K562 (cell line): ENCODE results near the gene NECTIN2. TPM values are rescaled to one million over a fixed set of nuclear protein-coding genes. Genes with fewer than 3 reads are reported as not detected.
A peak's percentile ranks its signal among the peaks of the same experiment; 100 is the strongest.

ENCODE experiments used
- GABPB1 ChIP-seq: sonication (generic); formaldehyde crosslinking; IDR thresholded peaks from 2 replicates; pipeline ENCODE4 v1.8.0; 2022; ENCODE audit warnings: mild to moderate bottlenecking, missing genetic modification reagents
- HDGF ChIP-seq: fragments of 450-650 bp; IDR thresholded peaks from 2 replicates; pipeline ENCODE4 v1.6.1; 2016
- MAX ChIP-seq: sonication (generic); formaldehyde crosslinking; IDR thresholded peaks from 2 replicates; pipeline ENCODE4 v1.9.0; 2022; ENCODE audit warnings: mild to moderate bottlenecking, missing genetic modification reagents
- PATZ1 ChIP-seq: fragments of 250-450 bp; sonication (Bioruptor Pico); IDR thresholded peaks from 2 replicates; pipeline ENCODE4 v1.5.0; 2020; ENCODE audit warnings: mild to moderate bottlenecking, borderline replicate concordance
- PHF20 ChIP-seq: fragments of 450-650 bp; IDR thresholded peaks from 2 replicates; pipeline ENCODE4 v1.6.1; 2018; ENCODE audit not compliant: partially characterized antibody
- POLR2B ChIP-seq: fragments of 450-650 bp; IDR thresholded peaks from 2 replicates; pipeline ENCODE4 v1.6.1; 2018; ENCODE audit warnings: low read depth; ENCODE audit not compliant: partially characterized antibody
- POLR3G ChIP-seq: IDR thresholded peaks from 2 replicates; pipeline ENCODE4 v1.6.1; 2011; ENCODE audit not compliant: insufficient read length, insufficient replicate concordance; ENCODE audit errors: extremely low read depth
- SAFB ChIP-seq: fragments of 200-400 bp; formaldehyde crosslinking; IDR thresholded peaks from 2 replicates; pipeline ENCODE4 v1.6.1; 2017; ENCODE audit warnings: low read depth, low read length, borderline replicate concordance
- SRSF9 ChIP-seq: fragments of 200-400 bp; formaldehyde crosslinking; IDR thresholded peaks from 2 replicates; pipeline ENCODE4 v1.6.1; 2017; ENCODE audit warnings: low read depth, low read length, borderline replicate concordance
- TOE1 ChIP-seq, 2 experiments: fragments of 450-650 bp in 1 of 2; sonication (generic) in 1 of 2; formaldehyde crosslinking in 1 of 2; IDR thresholded peaks; 2 replicates each; pipeline versions ENCODE4 v1.7.1 to v1.8.0; 2016 to 2022; ENCODE audit warnings: borderline replicate concordance in 2 of 2, mild to moderate bottlenecking in 2 of 2, antibody characterized with exemption in 1 of 2, inconsistent platforms in 1 of 2, low read depth in 1 of 2, missing genetic modification reagents in 1 of 2, moderate library complexity in 1 of 2
- ZKSCAN1 ChIP-seq: fragments of 150-350 bp; IDR thresholded peaks from 2 replicates; pipeline ENCODE4 v1.6.1; 2016; ENCODE audit warnings: low read depth, low read length
- ZNF354B ChIP-seq: fragments of 250-450 bp; sonication (Bioruptor Pico); IDR thresholded peaks from 2 replicates; pipeline ENCODE4 v1.4.0; 2020
- ZNF444 ChIP-seq: fragments of 250-450 bp; sonication (Bioruptor Pico); IDR thresholded peaks from 2 replicates; pipeline ENCODE4 v1.4.0; 2020; ENCODE audit warnings: mild to moderate bottlenecking, moderate library complexity
- ZNF511 ChIP-seq: sonication (generic); formaldehyde crosslinking; IDR thresholded peaks from 2 replicates; pipeline ENCODE4 v1.8.0; 2022; ENCODE audit warnings: mild to moderate bottlenecking, missing genetic modification reagents
- ZNF609 ChIP-seq: sonication (generic); formaldehyde crosslinking; IDR thresholded peaks from 2 replicates; pipeline ENCODE4 v1.8.1; 2023; ENCODE audit warnings: missing genetic modification reagents, mild to moderate bottlenecking, borderline replicate concordance
- polyA plus RNA-seq, 8 experiments: library from polyadenylated mRNA; depleted of rRNA in 4 of 8; stranded (reverse) in 5 of 8; unstranded in 3 of 8; fragments of >200 nt; fragmentation: Nextera tagmentation in 2 of 8; fragmentation: Illumina TruSeq in 1 of 8; extraction: Ambion mirVana in 2 of 8; extraction: Trizol in 1 of 8; gene quantifications; 2 replicates each; pipeline versions ENCODE4 v1.2.1 to v1.2.3, GENCODE V29; 2011 to 2014; ENCODE audit warnings: inconsistent platforms in 1 of 8, missing spikeins in 1 of 8
- total RNA-seq, 7 experiments: library from RNA; depleted of rRNA in 6 of 7; stranded (reverse); fragments of >200 nt in 6 of 7; fragmentation: Illumina TruSeq in 2 of 7; extraction: Trizol in 2 of 7; gene quantifications; 2 replicates each; pipeline versions ENCODE4 v1.2.1 to v1.2.3, GENCODE V29; 2011 to 2021; ENCODE audit warnings: low replicate concordance in 1 of 7
- TF ChIP-seq, protein P1 (sequence below), 2 experiments: fragments of 450-650 bp; conservative IDR thresholded peaks; 2 replicates each; pipeline ENCODE4 v1.6.1; 2017; ENCODE audit warnings: mild to moderate bottlenecking in 2 of 2, moderate library complexity in 2 of 2

The NECTIN2 gene
- total and polyA plus RNA-seq, 9 of the 15 experiments (the other 6 are each of a cell fraction or from before 2014, with no cell fraction given) = 3.9 to 94.9 (median 34.9) TPM

DNA sequence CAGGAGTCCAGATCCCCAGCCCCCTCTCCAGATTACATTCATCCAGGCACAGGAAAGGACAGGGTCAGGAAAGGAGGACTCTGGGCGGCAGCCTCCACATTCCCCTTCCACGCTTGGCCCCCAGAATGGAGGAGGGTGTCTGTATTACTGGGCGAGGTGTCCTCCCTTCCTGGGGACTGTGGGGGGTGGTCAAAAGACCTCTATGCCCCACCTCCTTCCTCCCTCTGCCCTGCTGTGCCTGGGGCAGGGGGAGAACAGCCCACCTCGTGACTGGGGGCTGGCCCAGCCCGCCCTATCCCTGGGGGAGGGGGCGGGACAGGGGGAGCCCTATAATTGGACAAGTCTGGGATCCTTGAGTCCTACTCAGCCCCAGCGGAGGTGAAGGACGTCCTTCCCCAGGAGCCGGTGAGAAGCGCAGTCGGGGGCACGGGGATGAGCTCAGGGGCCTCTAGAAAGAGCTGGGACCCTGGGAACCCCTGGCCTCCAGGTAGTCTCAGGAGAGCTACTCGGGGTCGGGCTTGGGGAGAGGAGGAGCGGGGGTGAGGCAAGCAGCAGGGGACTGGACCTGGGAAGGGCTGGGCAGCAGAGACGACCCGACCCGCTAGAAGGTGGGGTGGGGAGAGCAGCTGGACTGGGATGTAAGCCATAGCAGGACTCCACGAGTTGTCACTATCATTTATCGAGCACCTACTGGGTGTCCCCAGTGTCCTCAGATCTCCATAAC lies 59.5 kb downstream of the NECTIN2 start, which contains the start of gene APOE (continued):
- TF ChIP-seq ZNF609 (CRISPR knock-in tag) (no peak), HDGF (no peak), GABPB1 (CRISPR knock-in tag) (0 out of 2 replicates have a peak, but pooled peaks have one; percentile 11), POLR3G (no peak), POLR2B (peak; percentile 23), SAFB (no peak), ZNF444 (CRISPR knock-in tag) (0 out of 2 replicates have a peak, but pooled peaks have one; percentile 30), ZNF511 (CRISPR knock-in tag) (no peak), ZKSCAN1 (peak; percentile 85; the same call in 1 of the 2 replicates), PHF20 (no peak), ZNF354B (no peak), PATZ1 (no peak), MAX (CRISPR knock-in tag) (0 out of 2 replicates have a peak, but pooled peaks have one; percentile 6), SRSF9 (no peak), TOE1 (IDR thresholded peaks at IDR 0.05; ENCODE audit: borderline replicate concordance) (0 out of 2 replicates have a peak, but pooled peaks have one; percentile 37), TOE1 (CRISPR knock-in tag; IDR thresholded peaks at IDR 0.05; ENCODE audit: borderline replicate concordance, low read depth) (no peak)
- TF ChIP-seq, protein P1, sequence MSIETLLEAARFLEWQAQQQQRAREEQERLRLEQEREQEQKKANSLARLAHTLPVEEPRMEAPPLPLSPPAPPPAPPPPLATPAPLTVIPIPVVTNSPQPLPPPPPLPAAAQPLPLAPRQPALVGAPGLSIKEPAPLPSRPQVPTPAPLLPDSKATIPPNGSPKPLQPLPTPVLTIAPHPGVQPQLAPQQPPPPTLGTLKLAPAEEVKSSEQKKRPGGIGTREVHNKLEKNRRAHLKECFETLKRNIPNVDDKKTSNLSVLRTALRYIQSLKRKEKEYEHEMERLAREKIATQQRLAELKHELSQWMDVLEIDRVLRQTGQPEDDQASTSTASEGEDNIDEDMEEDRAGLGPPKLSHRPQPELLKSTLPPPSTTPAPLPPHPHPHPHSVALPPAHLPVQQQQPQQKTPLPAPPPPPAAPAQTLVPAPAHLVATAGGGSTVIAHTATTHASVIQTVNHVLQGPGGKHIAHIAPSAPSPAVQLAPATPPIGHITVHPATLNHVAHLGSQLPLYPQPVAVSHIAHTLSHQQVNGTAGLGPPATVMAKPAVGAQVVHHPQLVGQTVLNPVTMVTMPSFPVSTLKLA (conservative IDR thresholded peaks at IDR 0.05) = peak in 1 of 2 experiments; percentile 32; a peak in 2 of 4 replicates
